Activated CD4-positive, alpha-beta T cell treated with anti-CD3 and anti-CD28 coated beads, Interleukin-2, amount 50 U/mL, for 16 hours (primary cell): ENCODE measurements around the gene MRPL20.
"Not testable (repeated sequence)": the region's sequence is repeated elsewhere in the genome, so short reads cannot be mapped to it uniquely, and the experiment has no call there.

ENCODE experiments used
- DNase-seq: peaks from one replicate; pipeline ENCODE4 v3.0.0-alpha.2; 2020

Gene MRPL20

DNA sequence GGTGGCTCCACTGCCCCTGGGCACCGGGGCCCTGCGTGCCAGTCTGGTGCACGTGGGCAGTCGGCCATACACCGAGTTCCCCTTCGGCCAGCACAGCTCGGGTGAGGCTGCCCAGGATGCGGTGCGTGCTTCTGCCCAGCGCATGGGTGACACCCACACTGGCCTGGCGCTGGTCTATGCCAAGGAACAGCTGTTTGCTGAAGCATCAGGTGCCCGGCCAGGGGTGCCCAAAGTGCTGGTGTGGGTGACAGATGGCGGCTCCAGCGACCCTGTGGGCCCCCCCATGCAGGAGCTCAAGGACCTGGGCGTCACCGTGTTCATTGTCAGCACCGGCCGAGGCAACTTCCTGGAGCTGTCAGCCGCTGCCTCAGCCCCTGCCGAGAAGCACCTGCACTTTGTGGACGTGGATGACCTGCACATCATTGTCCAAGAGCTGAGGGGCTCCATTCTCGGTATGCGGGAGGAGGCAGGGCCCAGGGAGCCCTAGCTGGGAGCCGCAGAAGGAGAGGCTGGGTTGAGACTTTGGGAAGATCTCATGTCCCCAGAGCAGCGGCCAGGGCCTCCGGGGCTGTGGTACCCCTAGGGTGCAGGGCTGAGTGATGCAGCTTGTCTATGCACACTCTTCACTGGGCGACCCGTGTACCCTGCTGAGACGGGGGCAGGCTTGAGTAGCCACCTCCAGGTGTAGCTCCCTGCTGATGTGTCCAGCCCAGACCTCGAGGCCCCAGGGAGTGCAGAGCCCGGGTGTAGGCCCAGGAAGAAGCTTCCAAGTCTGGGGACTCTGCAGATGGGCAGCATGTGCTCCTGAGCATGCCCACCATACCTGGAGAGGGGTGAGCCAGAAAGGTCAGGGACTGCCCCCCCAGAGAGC lies 30.2 kb upstream of the MRPL20 start:
- no peak for DNase-seq

DNA sequence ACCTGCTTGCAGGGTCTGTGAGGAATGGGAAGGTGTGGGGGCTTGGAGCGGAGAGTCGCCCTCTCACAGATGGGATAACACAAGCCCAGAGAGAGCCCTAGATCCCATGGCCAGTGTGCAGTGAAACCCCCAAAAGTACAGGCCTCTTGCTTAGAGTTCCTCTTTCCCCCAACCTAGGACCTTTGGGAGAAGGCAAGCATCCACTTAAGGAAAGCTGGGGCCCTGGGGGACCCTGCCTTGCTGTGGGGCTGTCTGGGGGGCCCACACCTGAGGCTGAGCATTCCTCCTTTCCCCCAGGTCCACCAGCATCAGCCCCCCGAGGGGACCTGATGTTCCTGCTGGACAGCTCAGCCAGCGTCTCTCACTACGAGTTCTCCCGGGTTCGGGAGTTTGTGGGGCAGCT lies 29.5 kb upstream of the MRPL20 start:
- no peak for DNase-seq

DNA sequence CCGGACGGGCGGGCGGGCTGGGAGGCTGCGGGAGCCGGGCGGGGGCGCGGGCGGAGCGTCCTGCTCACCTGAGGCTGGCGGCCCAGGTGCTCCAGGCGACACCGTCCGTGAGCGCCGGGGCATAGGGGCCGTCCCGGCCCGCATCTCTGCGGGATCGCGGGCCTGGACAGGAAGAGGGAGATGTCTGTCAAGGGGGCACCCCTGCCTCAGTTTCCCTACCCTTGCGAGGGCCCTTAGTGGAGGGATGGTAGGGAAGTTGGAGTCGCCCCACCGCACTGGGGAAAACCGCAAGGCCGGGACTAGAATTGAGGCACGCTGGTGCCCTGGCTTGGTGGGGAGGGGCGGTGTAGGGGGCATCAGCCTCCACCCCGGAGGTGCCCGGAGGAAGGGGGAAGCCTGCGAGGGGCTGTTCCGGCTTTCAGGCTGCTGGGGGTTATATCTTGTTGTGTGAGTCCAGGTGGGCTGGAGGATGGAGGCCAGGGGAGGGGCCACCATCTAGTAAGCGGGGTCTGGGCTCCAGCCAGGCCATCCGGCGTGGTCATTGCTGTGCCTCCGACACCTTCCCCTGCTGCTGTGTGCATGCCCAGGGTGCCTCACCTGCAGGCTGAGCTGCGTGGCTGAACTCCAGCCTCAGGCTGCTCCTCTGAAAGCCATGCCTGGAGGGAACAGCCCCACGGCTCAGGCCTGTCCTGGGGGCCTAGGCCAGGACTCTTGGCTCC lies 29.0 kb upstream of the MRPL20 start:
- no peak for DNase-seq

- DNase-seq: peak; percentile 69
These were observed 28.2 kb upstream of the MRPL20 start, which contains the start of gene VWA1 for GRCh38 chr1:1435106-1435903. Gene VWA1 (plus strand): TSS chr1:1435690. CDS start chr1:1435749, 59 bp downstream.

DNA sequence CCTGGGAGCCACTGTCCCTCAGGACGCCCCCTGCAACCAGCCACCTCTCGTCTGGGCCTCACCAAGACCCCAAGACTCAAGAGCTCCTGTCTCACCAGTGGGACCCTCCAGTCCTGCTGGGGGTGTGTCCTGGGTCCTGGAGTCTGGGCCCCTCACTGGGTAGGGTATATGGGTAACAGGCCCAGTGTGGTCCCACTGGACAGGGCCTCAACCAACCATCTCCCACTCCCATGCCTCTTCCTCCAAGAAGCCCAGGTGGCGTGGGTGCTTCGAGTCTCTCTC lies 27.7 kb upstream of the MRPL20 start:
- no peak for DNase-seq

DNA sequence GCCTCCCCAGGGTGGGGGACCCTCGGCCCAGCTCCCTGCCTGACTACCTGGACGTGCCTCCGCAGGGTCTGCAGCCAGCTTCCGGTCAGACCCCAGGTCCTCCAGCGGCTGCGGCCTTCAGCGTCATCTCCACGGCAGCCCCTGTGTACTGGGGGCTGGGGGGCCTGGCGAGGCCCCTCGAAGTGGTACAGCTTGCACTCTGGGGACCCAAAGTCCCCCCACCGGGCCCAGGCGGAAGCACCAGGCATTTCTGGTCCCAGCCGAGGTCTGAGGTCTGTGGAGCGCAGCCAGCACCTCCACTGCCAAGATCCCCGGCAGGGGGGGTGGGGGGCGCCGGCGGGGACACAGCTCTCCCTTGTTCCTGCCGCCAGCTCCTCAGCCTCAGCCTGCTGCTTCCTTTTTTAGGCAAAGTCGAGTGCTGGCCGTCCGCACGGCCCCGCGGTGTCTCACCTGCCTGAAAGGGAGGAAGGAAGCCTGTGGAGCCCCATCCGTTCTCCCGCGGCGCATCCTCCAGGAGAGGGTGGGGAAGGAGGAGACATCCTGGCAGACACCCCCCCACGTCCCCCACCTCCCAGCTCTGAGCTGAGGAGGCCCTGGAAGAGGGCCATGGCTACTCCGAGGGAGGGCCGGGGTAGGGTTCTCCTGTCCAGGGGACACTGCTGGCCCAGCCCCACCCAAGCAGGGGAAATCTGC lies 27.2 kb upstream of the MRPL20 start:
- DNase-seq: no peak

DNA sequence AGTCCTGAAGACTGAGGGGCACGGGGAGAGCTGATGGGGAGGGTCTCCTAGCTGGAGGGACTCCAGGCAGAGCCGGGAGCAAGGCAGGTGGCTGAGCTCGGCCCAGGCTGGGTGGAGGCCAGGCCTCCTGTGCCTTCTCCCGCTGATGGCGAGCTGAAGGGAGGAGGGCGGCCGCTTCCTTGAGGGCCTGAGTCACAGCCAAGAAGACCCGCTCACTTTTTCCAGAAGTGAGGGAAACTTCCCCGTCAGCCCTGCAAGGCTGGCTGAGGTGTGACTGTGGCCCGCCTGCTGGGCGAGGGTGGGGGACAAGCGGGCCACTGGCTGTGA lies 26.7 kb upstream of the MRPL20 start:
- peak; percentile 38 for DNase-seq

- DNase-seq: no peak
These were observed 26.1 kb upstream of the MRPL20 start for GRCh38 chr1:1432951-1433803.

- no peak for DNase-seq
These were observed 25.3 kb upstream of the MRPL20 start for GRCh38 chr1:1432274-1432950.

DNA sequence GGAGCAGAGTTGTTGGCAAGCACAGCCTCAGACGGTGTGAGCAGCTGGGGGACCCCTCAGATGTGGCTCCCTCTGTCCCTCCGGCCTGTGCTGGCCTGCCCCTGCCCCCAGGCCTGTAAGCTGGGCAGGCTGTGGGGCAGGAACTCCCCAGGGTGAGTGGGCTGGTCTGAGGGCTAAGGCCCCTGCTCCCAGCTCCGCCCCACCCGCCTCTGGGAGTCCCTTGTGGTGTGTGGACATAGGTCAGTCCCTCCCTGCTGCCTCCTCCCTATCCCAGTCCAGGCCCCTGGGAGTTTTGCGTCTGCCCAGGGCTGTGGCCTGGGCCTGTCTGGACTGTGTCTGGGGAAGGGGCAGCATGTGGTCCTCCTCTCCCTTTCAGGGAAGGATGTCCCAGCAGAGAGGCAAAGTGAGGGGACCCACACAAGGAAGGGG lies 24.8 kb upstream of the MRPL20 start:
- DNase-seq: no peak

DNA sequence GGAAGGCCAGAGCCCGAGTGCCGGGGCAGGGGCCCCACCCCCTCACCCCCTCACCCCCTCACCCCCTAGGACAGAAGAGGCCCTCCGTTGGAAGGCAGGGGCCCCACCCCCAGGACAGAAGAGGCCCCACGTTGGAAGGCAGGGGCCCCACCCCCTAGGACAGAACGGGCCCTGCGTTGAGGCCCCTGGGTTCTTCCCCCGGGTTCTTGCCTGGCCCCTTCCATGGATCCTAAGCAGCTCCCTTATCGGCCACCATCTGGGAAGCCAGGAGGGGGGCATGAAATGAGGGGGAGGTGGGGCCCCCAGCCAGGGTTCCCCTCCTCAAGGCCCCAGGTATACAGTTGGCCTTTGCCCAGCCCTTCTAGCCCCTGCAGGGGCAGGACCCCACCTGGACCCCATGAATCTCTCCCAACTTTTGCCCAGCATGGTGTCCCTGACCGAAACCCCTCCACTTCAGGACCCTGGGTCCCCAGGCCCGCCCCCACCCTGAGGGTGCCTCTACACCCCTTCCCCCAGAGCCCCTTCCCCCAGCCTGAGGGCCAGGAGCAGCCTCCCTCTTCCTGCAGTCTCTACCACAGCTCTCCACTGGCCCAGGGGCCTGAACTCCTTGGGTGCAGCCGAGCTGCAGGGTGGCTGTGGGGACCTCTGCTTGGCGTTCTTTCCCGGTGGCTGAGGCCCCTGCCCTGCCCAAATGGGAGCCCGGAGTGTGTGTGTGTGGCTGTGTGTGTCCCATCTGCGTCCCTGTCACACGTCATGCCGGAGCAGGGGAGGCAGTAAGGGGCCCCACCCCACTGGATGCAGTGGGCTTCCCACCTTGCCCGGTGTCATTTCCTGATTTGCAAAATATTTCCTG lies 24.1 kb upstream of the MRPL20 start:
- no peak for DNase-seq

GRCh38 chr1:1430114-1430982 lies 23.3 kb upstream of the MRPL20 start:
- DNase-seq: no peak

- no peak for DNase-seq
These were observed 22.6 kb upstream of the MRPL20 start for GRCh38 chr1:1429671-1430073.

- not testable (repeated sequence) for DNase-seq
These were observed 21.9 kb upstream of the MRPL20 start for GRCh38 chr1:1428967-1429366.

DNA sequence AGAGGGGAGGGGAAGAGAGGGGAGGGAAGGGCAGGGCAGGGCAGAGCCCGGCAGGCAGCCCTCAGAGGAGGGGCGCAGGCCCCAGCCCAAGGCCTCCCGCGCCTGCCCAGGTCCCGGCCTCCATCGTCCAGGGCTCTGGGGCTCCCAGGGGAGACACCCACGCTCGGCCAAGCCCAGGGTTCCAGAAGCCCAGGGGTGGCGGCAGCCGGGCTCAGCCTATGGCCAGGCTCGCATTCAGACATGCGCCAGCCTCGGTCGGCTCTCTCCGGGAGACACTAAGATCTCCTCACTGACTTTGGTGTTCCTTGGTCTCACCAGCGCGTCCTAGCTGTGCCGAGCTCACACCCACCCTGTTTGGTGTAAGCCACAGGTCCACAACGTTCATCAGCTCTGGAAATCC lies 21.1 kb upstream of the MRPL20 start:
- DNase-seq: no peak

- DNase-seq: no peak
These were observed 20.7 kb upstream of the MRPL20 start for GRCh38 chr1:1427820-1428148.

- no peak for DNase-seq
These were observed 20.2 kb upstream of the MRPL20 start for GRCh38 chr1:1427106-1427819.

DNA sequence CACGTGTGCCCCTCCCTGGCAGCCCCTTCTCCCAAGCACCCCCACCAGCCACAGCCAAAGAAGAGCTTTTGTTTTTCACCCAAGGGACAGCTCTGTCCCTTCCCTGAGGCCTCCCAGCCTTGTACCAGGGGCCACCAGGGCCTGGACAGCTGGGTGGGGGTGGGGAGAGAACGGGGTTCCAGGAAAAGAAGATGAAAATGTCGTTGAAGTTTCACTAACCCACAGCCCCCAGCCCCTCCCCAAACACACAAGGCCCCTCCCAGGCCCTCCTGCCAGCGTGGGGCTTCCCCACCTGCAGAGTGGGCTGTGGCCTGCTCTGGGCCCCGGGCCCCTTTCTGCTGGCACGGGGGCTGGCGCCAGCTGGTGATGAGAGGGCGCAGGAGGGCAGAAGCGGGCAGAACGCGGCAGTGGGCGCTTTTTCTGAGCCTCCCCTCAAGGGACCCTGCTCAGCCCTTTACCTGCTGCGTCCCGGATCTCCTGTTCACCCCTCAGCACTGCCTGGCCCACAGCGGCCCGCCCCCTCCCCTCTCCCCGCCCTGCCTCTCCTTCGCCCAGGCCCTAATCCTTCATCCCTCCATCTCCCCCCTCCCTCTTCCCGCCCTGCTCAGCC lies 19.5 kb upstream of the MRPL20 start:
- no peak for DNase-seq
